Measurements from ENCODE around the gene ZER1.

ZER1 gene

DNA sequence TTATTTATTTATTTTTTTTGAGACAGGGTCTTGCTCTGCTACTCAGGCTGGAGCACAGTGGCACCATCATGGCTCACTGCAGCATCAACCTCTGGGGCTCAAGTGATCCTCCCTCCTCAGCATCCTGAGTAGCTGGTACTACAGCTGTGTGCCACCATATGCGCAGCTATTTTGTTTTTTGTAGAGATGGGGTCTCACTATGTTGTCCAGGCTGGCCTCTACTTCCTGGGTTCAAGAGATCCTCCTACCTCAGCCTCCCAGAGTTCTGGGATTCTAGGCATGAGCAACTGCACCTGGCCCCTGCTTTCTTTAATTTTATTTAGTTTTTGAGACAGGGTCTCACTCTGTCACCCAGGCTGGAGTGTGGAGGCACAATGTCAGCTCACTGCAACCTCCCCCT, 28.3 kb downstream of the ZER1 start:
- in situ Hi-C loops (cut with MboI; ENCODE audit: low sequenced_read_pairs) = loop anchor here (25.0 kb wide), 1 partner anchor 194 kb away; the partner anchor contains the start of genes DOLK and NUP188

DNA sequence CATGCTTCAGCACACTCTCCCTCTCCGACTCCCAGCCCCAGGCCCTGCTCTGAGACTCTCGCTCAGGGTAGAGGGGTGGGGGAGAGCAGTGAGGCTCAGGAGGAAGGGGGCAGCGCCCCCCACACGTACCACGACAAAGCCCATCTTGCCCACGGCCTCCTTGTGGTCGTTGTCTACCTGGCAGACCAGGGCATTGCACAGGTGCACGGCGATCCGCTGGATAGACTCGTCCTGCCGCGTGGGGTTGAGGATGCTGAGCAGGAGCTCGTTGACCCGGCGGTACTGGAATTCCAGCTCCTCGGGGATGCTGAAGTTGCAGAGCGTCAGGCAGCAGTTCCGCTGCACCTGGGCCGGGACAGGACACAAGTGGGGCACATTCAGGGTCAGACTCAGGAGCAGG, 29.3 kb downstream of the ZER1 start:
- in situ Hi-C loops (cut with MboI; ENCODE audit: low sequenced_read_pairs) = loop anchor here (25.0 kb wide), 1 partner anchor 195 kb away; the partner anchor contains the start of genes DOLK and NUP188

DNA sequence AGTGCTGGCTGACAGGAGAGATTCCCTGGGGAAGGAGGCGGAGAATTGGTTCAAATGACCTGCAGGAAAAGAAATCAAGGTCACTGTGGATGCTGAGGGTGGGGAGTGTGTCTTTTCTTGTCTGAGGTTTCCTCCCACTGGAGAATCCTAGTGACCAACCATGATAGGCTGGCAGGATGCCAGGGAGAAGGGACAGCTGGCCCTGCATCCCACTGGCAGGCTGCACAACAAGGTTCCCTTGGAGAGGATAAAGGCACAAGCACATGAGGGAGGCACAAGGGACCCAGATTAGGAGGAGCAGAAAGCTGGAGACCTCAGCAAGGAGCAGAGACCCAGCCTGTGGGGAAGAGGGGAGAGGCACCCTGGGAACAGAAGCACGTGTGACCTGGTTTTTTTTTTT, 36.4 kb downstream of the ZER1 start:
- in situ Hi-C loops (cut with MboI; ENCODE audit: low sequenced_read_pairs) = loop anchor here (25.0 kb wide), 1 partner anchor 202 kb away; the partner anchor contains the start of genes DOLK and NUP188

GRCh38 chr9:128733256-128733655, 38.5 kb downstream of the ZER1 start:
- in situ Hi-C loops (cut with MboI; ENCODE audit: low sequenced_read_pairs) = loop anchor here (25.0 kb wide), 1 partner anchor 204 kb away; the partner anchor contains the start of genes DOLK and NUP188

DNA sequence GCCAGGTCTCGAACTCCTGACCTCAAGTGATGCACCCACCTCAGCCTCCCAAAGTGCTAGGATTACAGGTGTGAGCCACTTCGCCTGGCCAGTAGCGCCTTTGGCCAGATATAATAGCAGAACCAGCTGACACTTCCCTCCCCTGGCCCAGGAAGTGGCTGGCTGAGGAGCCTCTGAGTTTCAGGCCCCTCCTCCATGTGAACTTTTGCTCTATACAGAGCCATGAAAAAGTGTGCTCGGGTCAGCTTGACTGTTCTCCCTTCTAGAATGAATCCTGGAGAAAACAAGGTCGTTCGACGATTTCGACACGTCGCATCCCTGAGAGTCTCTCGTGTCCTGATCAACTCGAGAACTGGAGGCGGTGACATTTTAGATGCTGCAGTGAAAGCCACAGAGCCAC, 39.2 kb downstream of the ZER1 start:
- in situ Hi-C loops (cut with MboI; ENCODE audit: low sequenced_read_pairs) = loop anchor here (25.0 kb wide), 1 partner anchor 205 kb away; the partner anchor contains the start of genes DOLK and NUP188

- in situ Hi-C loops (cut with MboI; ENCODE audit: low sequenced_read_pairs) = loop anchor here (25.0 kb wide), 1 partner anchor 206 kb away; the partner anchor contains the start of genes DOLK and NUP188
Measured at GRCh38 chr9:128731691-128732090, 40.0 kb downstream of the ZER1 start.

DNA sequence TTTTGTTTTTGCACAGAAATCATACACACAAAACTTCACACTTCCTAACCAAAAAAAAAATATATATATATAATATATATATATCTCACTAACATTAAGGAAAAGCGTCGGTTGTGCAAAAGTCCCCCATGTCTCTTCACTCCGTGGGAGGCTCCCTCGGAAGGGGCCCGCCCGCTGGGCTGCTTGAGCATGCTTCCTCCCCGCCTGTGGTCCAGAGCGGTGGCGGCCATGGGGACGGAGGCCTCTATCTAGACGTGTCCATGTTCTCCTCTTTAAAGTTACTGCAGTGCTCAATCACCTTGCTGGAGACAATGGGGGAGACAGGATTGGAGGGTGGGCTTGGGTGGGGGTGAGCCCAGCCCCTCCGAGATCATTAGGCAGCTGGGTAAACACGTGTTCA, 40.6 kb downstream of the ZER1 start:
- in situ Hi-C loops (cut with MboI; ENCODE audit: low sequenced_read_pairs) = loop anchor here (25.0 kb wide), 1 partner anchor 206 kb away; the partner anchor contains the start of genes DOLK and NUP188

DNA sequence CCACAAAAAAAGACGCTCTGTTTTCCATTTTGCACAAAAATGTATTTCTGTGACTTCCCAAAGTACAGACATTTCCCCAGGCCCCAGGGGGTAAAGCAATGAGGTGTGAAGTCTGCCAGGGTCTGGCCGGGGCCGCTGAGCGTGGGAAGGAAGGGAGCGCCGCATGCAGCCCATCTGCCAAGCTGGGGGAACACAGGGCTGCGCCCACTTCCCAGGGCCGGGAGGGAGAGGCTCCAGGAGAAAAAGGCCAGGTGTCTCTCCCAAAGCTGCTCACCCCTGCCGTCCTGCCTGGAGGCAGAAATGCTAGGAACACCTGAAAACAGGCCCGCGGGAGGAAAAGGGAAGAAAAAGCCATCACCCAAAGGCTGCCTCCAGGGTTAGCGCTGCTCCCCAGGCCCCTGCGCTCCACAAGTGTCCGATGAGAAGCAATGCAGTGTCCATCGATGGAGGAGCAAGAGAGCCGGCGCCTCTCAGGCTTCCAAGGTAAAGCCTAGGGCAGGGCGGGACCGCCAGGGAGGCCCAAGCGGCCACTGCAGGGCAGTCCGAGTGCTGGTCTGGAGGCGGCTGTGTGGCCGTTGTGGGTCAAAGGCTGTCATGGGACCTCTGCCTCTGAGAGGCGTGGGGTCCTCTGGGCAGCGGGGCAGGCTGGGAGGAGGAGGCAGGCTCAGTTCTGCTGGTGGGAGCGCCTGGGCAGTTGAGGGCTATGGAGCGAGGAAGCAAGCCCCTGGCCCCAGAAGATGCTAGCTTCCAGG, 41.8 kb downstream of the ZER1 start:
- in situ Hi-C loops (cut with MboI; ENCODE audit: low sequenced_read_pairs) = loop anchor here (25.0 kb wide), 1 partner anchor 207 kb away; the partner anchor contains the start of genes DOLK and NUP188

GRCh38 chr9:128729302-128729701, 42.4 kb downstream of the ZER1 start:
- in situ Hi-C loops (cut with MboI; ENCODE audit: low sequenced_read_pairs) = loop anchor here (25.0 kb wide), 1 partner anchor 208 kb away; the partner anchor contains the start of genes DOLK and NUP188

DNA sequence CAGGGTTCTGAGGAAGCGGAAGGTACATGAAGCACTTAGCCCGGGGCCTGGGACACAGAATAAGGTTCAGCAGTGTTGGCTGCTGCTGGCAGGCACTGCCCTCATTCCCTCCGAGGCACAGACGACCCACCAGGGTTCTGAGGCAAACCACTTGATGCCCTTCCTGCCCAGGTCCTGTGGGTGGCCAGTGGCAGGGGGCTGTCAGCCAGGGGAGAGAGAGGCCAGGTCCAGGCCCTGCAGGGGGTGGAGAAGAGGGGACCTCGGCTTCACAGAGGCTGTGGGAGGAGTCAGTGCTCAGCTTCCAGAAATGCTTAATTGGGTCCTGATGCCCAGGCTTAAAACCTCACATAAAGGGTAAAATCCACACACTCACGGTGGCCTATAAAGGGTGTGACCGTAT, 43.4 kb downstream of the ZER1 start:
- in situ Hi-C loops (cut with MboI; ENCODE audit: low sequenced_read_pairs) = loop anchor here (25.0 kb wide), 1 partner anchor 209 kb away; the partner anchor contains the start of genes DOLK and NUP188

DNA sequence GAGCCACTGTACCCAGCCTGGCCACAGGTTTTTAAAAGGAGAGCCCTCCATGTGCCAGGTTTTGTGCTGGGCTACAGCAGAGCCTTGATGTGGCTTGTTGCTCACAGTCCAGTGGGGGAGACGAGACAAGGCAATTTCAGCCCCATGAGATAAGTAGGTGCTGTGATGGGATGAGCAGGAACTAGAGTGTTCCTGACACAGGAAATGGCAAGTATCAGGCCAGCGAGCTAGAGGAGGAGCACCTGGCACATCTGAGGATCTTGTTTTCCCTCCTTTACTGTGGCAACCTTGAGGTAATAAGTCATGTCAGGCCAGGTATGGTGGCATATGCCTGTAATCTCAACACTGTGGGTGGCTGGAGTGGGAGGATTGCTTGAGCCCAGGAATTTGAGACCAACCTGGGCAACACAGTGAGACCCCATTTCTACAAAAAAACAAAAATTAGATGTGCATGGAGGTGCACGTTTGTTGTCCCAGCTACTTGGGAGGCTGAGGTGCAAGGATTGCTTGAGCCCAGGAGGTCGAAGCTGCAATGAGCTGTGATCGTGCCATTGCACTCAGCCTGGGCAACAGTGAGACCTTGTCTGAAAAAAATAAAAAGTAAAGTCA, 44.0 kb downstream of the ZER1 start:
- in situ Hi-C loops (cut with MboI; ENCODE audit: low sequenced_read_pairs) = loop anchor here (25.0 kb wide), 1 partner anchor 210 kb away; the partner anchor contains the start of genes DOLK and NUP188

DNA sequence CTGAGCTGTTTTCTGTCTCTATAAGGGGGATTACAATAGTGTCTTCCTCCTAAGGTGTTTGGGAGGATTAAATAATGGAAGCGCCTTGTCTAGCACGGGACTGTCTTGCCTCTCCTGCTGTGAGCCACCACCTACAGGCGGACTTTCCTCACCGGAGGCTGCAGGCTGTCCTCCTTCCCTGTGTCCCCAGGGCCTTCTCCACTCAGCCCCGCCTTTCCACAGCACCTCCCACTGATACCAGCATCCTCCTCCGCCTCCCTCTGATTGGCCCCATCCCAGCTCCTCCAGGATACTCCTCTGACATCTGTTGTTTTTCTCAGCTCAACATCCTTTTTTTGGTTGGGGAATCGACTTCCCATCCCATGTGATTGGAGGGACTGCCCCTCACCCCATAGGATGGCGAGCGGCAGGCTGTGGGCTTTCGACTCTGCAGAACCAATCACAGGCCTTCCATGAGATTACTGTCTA, 46.9 kb downstream of the ZER1 start:
- in situ Hi-C loops (cut with MboI; ENCODE audit: low sequenced_read_pairs) = loop anchor here (25.0 kb wide), 1 partner anchor 213 kb away; the partner anchor contains the start of genes DOLK and NUP188

GRCh38 chr9:128723866-128724743, 47.6 kb downstream of the ZER1 start, which contains the start of gene ZDHHC12:
TSS of gene ZDHHC12 (minus strand) at chr9:128724127. CDS start at chr9:128724093, 34 bp downstream.
- in situ Hi-C loops (cut with MboI; ENCODE audit: low sequenced_read_pairs) = no loop called here

- in situ Hi-C loops (cut with MboI; ENCODE audit: low sequenced_read_pairs) = no loop called here
Measured at GRCh38 chr9:128723352-128723865, 48.3 kb downstream of the ZER1 start.

GRCh38 chr9:128722380-128723351, 49.1 kb downstream of the ZER1 start:
- in situ Hi-C loops (cut with MboI; ENCODE audit: low sequenced_read_pairs) = no loop called here

GRCh38 chr9:128721487-128722010, 50.2 kb downstream of the ZER1 start:
- in situ Hi-C loops (cut with MboI; ENCODE audit: low sequenced_read_pairs) = no loop called here

DNA sequence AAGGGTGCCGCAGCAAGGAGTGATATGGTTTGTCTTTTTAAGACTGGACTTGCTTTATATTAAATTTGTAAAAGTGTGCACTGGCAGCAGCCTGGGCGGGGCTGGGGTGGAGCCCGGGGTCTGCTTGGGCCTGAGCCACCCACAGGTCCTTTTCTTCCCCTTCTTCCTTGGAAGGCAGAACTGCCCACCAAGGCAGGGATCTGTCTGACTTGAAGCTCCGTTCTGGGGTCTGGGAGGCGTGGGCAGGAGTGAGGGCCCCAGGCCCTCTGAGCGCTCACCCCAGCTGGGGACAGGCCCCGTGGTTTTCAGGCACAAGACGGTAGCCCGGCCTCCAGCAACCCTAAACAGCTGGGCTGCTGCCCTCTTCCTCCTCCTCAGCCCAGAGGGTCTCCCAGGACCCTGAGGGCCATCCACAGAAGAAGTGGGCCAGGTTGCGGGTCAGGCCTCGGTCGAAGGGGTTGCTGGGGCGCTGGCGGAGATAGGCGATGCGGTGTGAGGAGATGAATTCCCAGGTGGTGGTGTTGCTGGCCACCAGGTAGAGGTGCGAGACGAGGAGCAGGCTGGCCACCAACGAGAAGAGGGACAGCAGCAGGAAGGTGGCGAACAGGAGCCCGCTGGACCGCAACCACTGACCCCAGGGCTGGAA, 50.8 kb downstream of the ZER1 start:
- in situ Hi-C loops (cut with MboI; ENCODE audit: low sequenced_read_pairs) = no loop called here

Measured in HL-60/S4 (cell line).